ENCODE measurements around the gene STK24.
A peak's percentile ranks its signal among the peaks of the same experiment; 100 is the strongest.

Gene STK24

DNA sequence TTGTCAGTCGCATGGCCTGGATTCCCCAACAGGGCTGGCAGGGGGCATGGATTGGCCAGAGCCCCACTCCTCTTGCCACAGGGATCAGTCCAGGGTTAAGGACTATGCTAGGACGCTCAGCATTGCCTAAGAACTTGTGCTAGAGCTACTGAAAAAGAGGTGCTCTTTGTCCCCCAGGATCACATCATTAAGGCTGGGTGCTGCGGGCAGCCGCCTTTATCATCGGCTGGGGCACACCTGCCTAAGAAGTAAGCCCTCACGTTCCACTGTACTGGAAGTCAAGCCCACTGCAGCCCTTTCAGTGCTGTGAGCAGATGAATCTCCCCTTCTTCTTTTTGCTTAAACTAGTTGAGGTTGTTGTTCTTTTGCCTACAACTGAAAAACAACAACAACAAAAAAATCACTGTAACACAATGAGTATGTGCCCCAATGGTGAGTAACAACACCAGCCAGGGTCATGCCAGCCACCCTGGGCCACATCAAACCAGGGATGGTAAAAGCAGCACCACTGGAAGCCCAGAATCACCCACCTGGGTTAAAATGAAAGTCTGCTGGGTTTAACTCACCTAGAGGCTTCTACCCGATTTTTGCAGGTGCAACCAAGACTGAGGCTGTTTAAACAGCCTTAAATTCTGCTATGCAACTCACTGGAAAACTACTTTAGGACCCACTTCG lies 20.6 kb downstream of the STK24 start:
- DNase-seq: no peak

- DNase-seq: no peak
Measured at GRCh38 chr13:98549728-98550317, 27.1 kb downstream of the STK24 start.

DNA sequence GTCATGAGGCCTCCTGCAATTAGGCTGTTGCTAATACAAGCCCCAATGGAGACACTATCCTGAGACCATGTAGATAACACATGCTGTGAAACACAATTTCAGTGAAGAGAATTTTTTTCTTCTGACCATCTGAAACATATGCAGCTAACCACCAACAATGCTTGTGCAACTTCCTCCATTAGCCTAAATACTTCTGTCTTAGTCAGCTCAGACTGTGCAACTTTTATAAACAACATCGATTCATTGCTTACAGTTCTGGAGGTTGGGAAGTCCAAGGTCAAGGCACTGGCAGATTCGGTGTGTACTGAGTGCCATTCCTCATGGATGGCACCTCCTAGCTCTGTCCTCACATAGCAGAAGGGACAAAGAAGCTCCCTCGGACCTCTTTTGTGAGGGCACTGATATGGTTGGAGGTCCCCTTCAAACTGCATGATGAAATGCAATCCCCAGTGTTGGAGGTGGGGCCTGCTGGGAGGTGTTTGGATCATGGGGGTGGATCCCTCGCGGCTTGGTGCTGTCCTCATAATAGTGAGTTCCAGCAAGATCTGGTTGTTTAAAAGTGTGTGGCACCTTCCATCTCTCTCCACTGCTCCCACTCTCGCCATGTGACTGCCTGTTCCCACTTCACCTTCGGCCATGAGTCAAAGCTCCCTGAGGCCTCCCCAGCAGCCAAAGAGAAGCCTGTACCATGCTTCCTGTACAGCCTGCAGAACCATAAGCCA lies 27.7 kb downstream of the STK24 start:
- peak; percentile 54 to 85 (median 70) for DNase-seq

- DNase-seq: no peak
Measured at GRCh38 chr13:98548230-98548629, 28.7 kb downstream of the STK24 start.

GRCh38 chr13:98547455-98547854 lies 29.5 kb downstream of the STK24 start:
- DNase-seq: no peak

DNA sequence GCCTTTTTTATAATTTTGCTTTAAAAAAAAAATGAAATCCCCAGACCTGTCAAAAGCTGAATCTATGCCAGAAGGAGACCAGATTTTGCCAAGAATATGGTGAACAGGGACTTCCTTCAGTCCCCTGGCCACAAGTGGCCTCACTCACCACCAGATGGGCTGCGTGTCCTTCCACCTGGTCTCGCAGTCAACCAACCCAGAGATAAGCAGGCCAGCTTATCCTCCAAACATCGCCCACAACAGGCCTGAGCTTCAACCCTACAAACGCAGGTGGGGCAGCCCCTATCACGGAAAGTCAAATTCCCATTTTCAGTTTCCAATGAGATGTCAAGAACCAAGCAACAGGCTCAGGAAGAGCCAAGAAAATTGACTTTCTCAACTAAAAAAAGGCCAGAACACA lies 30.5 kb downstream of the STK24 start:
- DNase-seq: no peak

- DNase-seq: no peak
Measured at GRCh38 chr13:98544104-98544710, 32.7 kb downstream of the STK24 start.

GRCh38 chr13:98543378-98544103 lies 33.4 kb downstream of the STK24 start:
- no peak for DNase-seq

DNA sequence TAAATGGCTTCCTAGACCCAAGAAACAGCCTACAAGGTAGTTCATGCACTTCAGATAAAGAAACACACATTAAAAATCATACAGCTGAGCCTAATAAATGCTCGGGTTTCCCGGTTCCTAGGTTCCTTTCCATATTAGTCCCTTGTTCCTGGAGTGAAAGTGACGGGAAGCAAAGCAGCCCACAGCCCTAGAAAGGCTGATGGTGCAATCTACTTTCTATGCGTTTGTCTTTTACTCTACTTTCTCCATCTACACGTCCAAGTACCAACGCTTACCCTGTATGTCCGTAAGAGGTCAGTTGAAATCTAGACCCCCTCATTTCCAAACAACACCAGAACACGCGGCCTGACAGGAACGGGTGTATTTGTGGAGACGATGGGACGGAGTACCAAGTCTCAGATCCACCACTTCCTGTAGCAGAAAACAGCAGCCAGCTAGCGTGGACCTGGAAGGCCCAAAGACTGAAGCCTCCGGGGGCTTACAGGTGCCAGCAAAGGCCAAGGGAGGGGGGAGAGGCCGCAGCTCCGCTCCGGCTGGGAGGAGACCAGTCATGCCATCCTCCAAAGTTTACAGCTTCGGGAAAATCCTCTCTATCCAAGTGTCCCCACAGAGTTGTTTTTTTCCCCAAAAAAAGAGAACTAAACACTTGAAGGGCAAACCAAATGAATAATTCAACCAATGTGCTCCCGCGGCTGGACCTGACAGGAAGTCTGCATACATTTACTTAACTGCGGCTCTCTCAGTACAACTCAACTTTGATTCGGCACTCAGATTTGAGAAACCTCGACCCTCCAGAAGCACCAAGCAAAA lies 34.1 kb downstream of the STK24 start:
- DNase-seq: peak; percentile 55 to 78 (median 68)

- no peak for DNase-seq
Measured at GRCh38 chr13:98541701-98542203, 35.2 kb downstream of the STK24 start.

- peak in 1 of 4 experiments; percentile 16 for DNase-seq
Measured at GRCh38 chr13:98541191-98541590, 35.7 kb downstream of the STK24 start.

DNA sequence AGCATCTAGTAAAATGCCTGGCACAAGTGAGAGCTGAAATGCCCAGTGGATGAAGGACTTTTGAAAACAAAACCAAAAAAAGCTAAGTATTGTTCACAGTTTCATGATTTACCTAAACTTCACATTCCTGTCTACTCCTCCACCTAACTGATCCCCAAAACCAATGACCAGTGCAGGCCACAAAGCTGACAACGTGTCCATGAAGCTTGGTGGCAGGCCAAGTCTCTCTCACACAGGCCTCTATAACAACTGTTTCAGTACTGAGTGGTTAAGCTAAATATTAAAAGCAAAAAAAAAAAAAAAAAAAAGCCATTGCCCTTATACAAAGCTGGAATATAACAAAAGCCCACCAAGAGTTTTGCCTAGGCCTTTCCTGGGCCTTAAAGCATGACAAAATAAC lies 36.4 kb downstream of the STK24 start:
- DNase-seq: no peak

DNA sequence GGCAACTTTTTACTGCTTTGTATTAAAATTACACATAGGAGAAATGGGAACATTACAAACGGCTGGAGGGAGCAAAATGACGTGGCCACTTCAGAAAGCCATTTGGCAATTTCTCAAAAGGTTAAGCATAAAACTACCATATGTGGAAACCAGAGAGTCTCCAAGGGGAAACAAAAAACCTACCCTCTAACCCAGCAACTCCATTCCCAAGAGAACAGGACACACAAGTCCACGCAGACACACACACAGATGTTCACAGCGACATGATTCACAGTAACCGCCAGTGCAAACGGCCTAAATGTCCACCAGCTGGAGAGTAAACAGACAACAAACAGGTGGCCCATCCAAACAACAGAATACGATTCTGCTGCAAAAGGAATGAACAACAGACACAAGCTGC lies 37.2 kb downstream of the STK24 start:
- DNase-seq: no peak

DNA sequence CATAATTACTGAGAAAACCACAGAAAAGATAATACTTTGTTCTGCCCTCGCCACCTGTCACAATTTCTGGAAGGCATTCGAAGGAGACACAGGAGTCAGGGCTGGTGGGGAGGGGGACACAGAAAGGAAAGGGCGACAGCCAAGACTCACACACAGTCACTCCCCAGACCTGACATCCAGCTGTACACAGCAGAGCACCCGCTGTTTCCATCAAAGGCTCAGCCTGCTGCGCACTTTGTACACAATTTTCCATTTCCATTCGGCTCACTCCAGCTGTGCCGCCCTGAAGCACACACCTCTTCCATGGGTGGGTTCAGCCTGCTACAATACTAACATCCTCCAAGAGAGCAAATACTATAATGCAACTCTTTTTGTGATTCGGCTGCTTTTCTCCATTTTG lies 38.0 kb downstream of the STK24 start:
- DNase-seq: no peak

GRCh38 chr13:98537740-98538139 lies 39.2 kb downstream of the STK24 start:
- DNase-seq: no peak

GRCh38 chr13:98537306-98537705 lies 39.6 kb downstream of the STK24 start:
- DNase-seq: no peak

- DNase-seq: no peak
Measured at GRCh38 chr13:98536729-98537128, 40.2 kb downstream of the STK24 start.

DNA sequence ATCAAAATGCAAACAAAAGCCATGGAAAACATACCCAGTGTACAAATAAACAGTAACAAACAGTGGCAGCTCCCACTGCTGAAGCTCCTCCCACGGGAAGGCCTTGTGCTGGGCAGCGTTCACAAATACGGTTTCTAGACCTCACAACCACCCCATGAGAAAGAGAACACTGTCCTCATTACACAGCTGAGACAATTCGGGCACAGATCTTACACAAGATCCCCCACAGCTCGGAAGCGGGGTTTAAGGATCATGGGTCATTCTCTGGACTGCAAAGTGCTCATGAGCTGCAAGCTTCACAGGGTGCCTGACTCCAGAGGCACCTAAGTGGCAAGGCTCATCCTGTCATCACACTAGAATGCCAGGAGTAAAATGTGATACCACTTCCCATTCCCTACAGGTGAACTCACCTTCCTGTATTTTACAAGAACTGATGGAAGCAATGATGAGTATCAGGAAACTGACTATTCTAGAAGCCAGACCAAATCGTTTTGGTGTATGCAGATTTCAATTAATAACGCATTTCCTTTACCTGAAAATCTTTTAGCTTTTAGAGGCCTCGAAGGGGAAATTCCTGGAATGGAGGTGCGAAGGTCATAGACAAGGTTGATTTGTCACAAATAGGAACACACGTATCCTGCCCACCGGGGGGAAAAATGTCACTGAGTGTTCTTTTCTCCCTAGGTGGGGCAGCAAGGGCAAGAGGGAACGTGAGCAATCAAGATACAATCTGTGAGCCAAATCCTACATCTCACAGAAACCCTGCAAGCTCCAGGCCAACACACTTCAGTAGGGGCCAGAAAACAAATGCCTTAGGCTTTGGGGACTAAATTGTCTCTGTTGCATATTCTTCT lies 41.2 kb downstream of the STK24 start:
- peak in 2 of 4 experiments; percentile 13 to 16 for DNase-seq

- no peak for DNase-seq
Measured at GRCh38 chr13:98534821-98535220, 42.1 kb downstream of the STK24 start.

DNA sequence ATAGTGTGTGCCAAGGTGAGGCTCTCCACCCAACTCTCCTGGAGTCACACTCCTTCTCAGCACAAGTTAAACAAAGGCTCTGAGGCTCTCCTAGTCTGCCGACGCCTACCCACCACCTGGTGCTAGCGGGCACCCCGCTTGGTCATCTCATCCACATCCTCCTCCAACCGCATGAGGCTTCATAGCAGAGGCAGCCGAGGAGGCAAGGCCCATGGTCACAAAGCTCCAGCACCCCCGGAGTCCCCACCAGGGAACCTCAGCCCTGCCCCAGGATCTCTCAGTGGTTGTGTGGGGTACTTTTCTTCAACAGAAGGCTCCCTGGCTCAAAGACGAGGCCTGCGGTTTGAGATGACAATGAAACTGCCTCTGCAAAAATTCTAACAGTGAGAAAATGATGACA lies 43.0 kb downstream of the STK24 start:
- no peak for DNase-seq

- DNase-seq: no peak
Measured at GRCh38 chr13:98532254-98532653, 44.7 kb downstream of the STK24 start.

Measured in suppressor macrophage (primary cell).